ENCODE results near the gene SNAI1.

- TF ChIP-seq, protein P1, sequence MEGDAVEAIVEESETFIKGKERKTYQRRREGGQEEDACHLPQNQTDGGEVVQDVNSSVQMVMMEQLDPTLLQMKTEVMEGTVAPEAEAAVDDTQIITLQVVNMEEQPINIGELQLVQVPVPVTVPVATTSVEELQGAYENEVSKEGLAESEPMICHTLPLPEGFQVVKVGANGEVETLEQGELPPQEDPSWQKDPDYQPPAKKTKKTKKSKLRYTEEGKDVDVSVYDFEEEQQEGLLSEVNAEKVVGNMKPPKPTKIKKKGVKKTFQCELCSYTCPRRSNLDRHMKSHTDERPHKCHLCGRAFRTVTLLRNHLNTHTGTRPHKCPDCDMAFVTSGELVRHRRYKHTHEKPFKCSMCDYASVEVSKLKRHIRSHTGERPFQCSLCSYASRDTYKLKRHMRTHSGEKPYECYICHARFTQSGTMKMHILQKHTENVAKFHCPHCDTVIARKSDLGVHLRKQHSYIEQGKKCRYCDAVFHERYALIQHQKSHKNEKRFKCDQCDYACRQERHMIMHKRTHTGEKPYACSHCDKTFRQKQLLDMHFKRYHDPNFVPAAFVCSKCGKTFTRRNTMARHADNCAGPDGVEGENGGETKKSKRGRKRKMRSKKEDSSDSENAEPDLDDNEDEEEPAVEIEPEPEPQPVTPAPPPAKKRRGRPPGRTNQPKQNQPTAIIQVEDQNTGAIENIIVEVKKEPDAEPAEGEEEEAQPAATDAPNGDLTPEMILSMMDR (IDR thresholded peaks at IDR 0.05): no peak
- no peak for TF ChIP-seq POLR2A (IDR thresholded peaks at IDR 0.05)
Measured at GRCh38 chr20:50037123-50037522, 54.3 kb downstream of the SNAI1 start.

Data from Peyer's patch (tissue), 4 donors.